Fibroblast of mammary gland (primary cell): ENCODE measurements around the gene UBAC1.
A peak's percentile ranks its signal among the peaks of the same experiment; 100 is the strongest.

Source experiments
- DNase-seq: peaks from one replicate; pipeline ENCODE4 v3.0.0-alpha.2; 2010; ENCODE audit warnings: low read depth
- H3K4me3 ChIP-seq: 2 replicates; pipeline ENCODE4 v1.5.1; 2011; ENCODE audit warnings: low read depth, mild to moderate bottlenecking, low read length, moderate library complexity; ENCODE audit not compliant: control insufficient read depth
- TF ChIP-seq, protein P1 (sequence below): conservative IDR thresholded peaks from 2 replicates; pipeline ENCODE4 v1.5.1; 2011; ENCODE audit warnings: low read depth, low read length, inconsistent platforms; ENCODE audit not compliant: control insufficient read depth, insufficient read depth

Gene UBAC1

DNA sequence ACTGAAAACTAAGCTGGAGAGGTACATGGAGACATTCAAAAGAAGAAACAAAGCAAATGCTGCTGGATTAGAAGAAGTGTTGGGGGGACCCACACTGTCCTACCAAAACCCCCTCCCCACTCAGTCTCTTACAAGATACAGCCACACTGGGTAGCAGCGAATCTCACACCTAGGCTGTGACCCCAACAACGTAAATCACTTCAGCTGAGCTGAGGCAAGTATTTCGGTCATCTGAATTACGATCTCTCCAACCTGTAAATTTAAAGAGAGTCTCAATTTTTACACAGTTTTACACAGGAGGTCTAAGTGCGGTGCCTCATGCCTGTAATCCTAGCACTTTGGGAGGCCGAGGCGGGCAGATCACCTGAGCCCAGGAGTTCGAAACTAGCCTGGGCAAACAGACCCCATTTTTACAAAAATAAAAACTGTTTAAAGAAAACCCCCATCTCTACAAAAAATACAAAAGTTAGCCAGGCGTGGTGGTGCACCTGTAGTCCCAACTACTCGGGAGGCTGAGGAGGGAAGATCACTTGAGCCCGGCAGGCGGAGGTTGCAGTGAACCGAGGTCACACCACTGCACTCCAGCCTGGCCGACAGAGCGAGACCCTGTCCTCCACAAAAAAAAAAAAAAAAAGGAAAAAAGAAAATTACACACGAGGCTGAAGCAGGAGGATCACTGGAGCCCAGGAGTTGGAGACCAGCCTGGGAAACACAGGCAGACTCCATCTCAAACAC, 57.2 kb downstream of the UBAC1 start:
- no peak for DNase-seq
- no peak overlapping the region for H3K4me3 ChIP-seq
- TF ChIP-seq, protein P1, sequence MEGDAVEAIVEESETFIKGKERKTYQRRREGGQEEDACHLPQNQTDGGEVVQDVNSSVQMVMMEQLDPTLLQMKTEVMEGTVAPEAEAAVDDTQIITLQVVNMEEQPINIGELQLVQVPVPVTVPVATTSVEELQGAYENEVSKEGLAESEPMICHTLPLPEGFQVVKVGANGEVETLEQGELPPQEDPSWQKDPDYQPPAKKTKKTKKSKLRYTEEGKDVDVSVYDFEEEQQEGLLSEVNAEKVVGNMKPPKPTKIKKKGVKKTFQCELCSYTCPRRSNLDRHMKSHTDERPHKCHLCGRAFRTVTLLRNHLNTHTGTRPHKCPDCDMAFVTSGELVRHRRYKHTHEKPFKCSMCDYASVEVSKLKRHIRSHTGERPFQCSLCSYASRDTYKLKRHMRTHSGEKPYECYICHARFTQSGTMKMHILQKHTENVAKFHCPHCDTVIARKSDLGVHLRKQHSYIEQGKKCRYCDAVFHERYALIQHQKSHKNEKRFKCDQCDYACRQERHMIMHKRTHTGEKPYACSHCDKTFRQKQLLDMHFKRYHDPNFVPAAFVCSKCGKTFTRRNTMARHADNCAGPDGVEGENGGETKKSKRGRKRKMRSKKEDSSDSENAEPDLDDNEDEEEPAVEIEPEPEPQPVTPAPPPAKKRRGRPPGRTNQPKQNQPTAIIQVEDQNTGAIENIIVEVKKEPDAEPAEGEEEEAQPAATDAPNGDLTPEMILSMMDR: no peak

DNA sequence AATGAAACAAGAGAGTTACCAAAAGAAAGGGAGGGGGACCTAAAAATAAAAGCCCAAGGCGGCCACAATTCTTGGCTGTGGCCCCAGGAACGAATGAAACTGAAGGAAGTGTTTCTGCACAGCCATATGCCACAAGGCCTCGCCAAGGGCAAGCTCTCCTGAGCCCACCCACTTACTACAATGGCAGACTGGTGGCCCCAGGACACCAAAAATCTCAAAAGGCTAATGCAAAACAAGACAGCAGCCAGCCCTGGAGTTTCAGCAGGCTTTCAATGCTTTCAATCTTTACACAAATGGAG, 57.9 kb downstream of the UBAC1 start:
- no peak overlapping the region for H3K4me3 ChIP-seq
- TF ChIP-seq, protein P1: no peak
- no peak for DNase-seq

DNA sequence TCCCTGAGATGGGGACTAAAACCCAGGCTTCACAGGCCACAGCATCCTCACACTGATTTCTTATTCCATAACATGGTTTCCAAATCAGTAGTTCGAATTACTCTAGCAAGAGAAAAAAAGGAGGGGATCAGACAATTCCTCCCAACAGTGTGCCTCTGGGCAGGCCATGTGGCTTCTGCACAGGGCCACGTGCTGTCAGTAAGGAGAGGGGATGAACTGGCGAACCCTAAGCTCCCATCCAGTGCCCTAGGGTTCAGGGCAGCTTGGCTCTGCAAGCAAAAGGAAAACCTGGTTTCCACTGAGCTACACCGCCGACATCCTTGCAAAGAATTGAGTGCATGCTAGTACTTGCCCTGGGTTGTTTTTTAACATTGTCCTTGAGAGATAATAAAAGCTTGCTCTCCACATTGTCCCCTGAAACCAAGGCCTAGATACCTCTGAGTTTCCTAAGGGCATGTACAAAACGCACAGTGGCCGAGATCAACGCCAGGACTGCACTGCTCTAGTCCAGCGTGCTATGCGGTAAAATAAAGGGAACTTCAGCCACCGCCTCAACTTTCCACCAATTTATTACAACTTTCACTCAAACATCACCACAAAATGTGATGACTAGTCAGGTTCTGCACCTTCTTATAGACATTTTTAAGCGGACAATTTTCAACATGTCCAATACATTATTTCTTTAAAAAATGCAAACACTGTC, 58.4 kb downstream of the UBAC1 start:
- TF ChIP-seq, protein P1: no peak
- H3K4me3 ChIP-seq: no peak overlapping the region
- DNase-seq: no peak

GRCh38 chr9:135901826-135902225, 59.3 kb downstream of the UBAC1 start:
- no peak for DNase-seq
- TF ChIP-seq, protein P1: no peak
- no peak overlapping the region for H3K4me3 ChIP-seq

DNA sequence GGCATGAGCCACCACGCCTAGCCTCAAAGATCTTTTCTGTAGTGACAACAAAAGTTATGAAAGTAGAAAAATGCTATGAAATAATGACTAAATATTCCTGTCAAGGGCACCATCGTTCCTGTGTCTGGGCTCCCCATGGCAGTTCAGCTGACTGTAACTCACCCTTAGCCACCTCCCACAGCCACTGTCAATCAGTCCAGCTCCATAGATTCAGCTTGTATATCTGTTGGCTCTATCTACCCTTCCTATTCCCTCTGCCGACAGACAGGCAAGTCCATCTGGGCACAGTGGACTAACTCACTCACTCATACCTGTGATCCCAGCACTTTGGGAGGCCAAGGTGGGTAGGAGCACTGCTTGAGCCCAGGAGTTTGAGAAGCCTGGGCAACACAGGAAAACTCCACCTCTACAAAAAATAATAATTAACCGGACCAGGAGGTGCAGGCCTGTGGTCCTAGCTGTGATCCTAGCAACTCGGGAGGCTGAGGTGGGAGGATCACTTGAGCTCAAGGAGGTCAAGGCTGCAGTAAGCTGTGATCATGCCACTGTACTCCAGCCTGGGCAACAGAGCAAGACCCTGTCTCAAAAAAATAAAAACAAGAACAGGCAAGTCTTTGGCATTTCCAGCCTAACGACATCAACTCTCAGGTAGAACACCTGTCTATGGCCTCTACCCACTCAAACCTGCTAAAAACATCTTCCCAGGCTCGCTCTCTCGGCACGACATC, 60.0 kb downstream of the UBAC1 start:
- TF ChIP-seq, protein P1: no peak
- H3K4me3 ChIP-seq: no peak overlapping the region
- DNase-seq: no peak

- no peak overlapping the region for H3K4me3 ChIP-seq
- peak; percentile 96 for DNase-seq
- TF ChIP-seq, protein P1: no peak
These were observed 62.4 kb downstream of the UBAC1 start for GRCh38 chr9:135898634-135899407.
